ENCODE results near the gene CFAP61.
A peak's percentile ranks its signal among the peaks of the same experiment; 100 is the strongest.
"Not testable (repeated sequence)": the region's sequence is repeated elsewhere in the genome, so short reads cannot be mapped to it uniquely, and the experiment has no call there.

Gene CFAP61

GRCh38 chr20:20237093-20237959, 185.0 kb downstream of the CFAP61 start:
- DNase-seq = no peak

- DNase-seq = no peak
These were observed 189.6 kb downstream of the CFAP61 start for GRCh38 chr20:20241976-20242375.

- DNase-seq = not testable (repeated sequence)
These were observed 192.1 kb downstream of the CFAP61 start for GRCh38 chr20:20244384-20244783.

GRCh38 chr20:20246996-20247633, 194.8 kb downstream of the CFAP61 start:
- DNase-seq = no peak

GRCh38 chr20:20248620-20249200, 196.4 kb downstream of the CFAP61 start:
- DNase-seq = no peak

- DNase-seq = no peak
These were observed 199.0 kb downstream of the CFAP61 start for GRCh38 chr20:20251317-20251716.

GRCh38 chr20:20251836-20252235, 199.5 kb downstream of the CFAP61 start:
- no peak for DNase-seq

- DNase-seq = no peak
These were observed 200.9 kb downstream of the CFAP61 start for GRCh38 chr20:20253039-20253743.

GRCh38 chr20:20253744-20254330, 201.5 kb downstream of the CFAP61 start:
- DNase-seq = no peak

- DNase-seq = no peak
These were observed 202.8 kb downstream of the CFAP61 start for GRCh38 chr20:20255099-20255498.

GRCh38 chr20:20259533-20259932, 207.2 kb downstream of the CFAP61 start:
- DNase-seq = no peak

GRCh38 chr20:20261159-20261558, 208.8 kb downstream of the CFAP61 start:
- DNase-seq = peak in 1 of 2 donors; percentile 47

GRCh38 chr20:20265210-20265609, 212.9 kb downstream of the CFAP61 start:
- no peak for DNase-seq

GRCh38 chr20:20266552-20266951, 214.2 kb downstream of the CFAP61 start:
- no peak for DNase-seq

- no peak for DNase-seq
These were observed 215.5 kb downstream of the CFAP61 start for GRCh38 chr20:20267685-20268370.

GRCh38 chr20:20271271-20271670, 218.9 kb downstream of the CFAP61 start:
- no peak for DNase-seq

GRCh38 chr20:20272686-20273085, 220.4 kb downstream of the CFAP61 start:
- DNase-seq = no peak

- no peak for DNase-seq
These were observed 221.0 kb downstream of the CFAP61 start for GRCh38 chr20:20273286-20273685.

- no peak for DNase-seq
These were observed 222.5 kb downstream of the CFAP61 start for GRCh38 chr20:20274821-20275220.

- DNase-seq = no peak
These were observed 223.3 kb downstream of the CFAP61 start for GRCh38 chr20:20275636-20276035.

- DNase-seq = no peak
These were observed 224.6 kb downstream of the CFAP61 start for GRCh38 chr20:20276811-20277530.

Measured in bone marrow (tissue), 2 donors.